ENCODE results near the gene KCTD13. TPM values are rescaled to one million over a fixed set of nuclear protein-coding genes. Genes with fewer than 3 reads are reported as not detected.

The KCTD13 gene, protein sequence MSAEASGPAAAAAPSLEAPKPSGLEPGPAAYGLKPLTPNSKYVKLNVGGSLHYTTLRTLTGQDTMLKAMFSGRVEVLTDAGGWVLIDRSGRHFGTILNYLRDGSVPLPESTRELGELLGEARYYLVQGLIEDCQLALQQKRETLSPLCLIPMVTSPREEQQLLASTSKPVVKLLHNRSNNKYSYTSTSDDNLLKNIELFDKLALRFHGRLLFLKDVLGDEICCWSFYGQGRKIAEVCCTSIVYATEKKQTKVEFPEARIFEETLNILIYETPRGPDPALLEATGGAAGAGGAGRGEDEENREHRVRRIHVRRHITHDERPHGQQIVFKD
- 10 to 100 TPM; 14.4 to 25.7 (median 18.8) TPM for total RNA-seq

DNA sequence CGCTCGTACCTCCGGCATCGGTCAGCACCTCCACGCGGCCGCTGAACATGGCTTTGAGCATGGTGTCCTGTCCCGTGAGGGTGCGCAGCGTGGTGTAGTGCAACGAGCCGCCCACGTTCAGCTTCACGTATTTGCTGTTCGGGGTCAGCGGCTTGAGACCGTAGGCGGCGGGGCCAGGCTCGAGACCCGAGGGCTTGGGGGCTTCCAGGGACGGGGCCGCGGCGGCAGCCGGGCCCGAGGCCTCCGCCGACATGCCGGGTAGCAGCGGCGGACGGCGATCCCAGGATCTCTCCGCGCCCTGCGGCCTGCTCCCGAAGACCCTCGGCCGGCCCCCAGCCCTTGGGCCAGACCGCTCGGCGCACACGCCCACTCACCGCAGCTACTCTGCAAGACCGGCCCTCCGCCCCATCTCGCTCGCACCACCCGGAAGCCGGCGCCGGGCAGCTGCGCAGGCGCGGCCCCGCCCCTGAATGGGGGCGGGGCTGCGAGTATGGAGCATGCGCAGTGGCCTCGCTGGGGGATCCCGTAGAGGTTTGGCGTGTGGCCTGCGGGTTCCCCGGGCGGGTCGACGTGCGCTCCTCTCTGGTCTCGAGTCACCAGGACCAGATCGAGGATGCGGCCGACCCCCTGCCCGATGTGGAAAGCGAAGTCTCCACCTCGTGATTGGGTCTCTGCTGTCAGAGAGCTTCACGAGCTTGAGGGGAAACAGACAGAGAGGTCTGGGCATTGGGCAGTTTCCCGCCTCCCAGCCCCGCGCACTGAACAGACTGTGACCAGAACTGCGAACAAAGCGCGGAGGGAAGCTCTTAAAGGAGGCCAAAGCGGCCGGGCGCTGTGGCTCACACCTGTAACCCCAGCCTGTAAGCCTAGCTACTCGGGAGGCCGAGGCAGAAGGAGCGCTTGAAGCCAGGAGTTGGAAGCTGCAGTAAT lies at the start of gene KCTD13:
Gene KCTD13, minus strand, starts transcription at position 446 of the 930 bp plus-strand sequence. Its CDS starts 193 bp downstream, at position 253.
- Histone ChIP-seq H3K36me3 (peaks cover 9 to 24% (median 21%) of the 10 kb centered on the region in 4 donors), H3K27me3 (no peaks in the 10 kb centered on the region), H3K27ac (replicated peaks in 1 of 4) (peak within 1 kb of the TSS; percentile 82 to 91 (median 88)), H3K4me1 (peaks cover 19 to 38% (median 27%) of the 10 kb centered on the region in 4 donors), H3K9me3 (no peaks in the 10 kb centered on the region), H3K4me3 (peak within 1 kb of the TSS; percentile 64 to 99 (median 90))
- TF ChIP-seq POLR2A (IDR thresholded peaks at IDR 0.05; ENCODE audit: low read depth) (peak; percentile 72), EP300 (IDR thresholded peaks at IDR 0.05) (no peak), POLR2AphosphoS5 (IDR thresholded peaks at IDR 0.05) (peak; percentile 85 to 96)
- TF ChIP-seq, protein P1, sequence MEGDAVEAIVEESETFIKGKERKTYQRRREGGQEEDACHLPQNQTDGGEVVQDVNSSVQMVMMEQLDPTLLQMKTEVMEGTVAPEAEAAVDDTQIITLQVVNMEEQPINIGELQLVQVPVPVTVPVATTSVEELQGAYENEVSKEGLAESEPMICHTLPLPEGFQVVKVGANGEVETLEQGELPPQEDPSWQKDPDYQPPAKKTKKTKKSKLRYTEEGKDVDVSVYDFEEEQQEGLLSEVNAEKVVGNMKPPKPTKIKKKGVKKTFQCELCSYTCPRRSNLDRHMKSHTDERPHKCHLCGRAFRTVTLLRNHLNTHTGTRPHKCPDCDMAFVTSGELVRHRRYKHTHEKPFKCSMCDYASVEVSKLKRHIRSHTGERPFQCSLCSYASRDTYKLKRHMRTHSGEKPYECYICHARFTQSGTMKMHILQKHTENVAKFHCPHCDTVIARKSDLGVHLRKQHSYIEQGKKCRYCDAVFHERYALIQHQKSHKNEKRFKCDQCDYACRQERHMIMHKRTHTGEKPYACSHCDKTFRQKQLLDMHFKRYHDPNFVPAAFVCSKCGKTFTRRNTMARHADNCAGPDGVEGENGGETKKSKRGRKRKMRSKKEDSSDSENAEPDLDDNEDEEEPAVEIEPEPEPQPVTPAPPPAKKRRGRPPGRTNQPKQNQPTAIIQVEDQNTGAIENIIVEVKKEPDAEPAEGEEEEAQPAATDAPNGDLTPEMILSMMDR (IDR thresholded peaks at IDR 0.05), result no peak
- peak; percentile 95 for DNase-seq (ENCODE audit: extremely low spot score)
- intact Hi-C loops (cut with DNase I), result loop anchor here (5.0 kb wide), 1 partner anchor 36 kb away; the partner anchor contains the start of gene TMEM219
- WGBS, result 0% methylated on average over 34 of the region's 89 CpGs

DNA sequence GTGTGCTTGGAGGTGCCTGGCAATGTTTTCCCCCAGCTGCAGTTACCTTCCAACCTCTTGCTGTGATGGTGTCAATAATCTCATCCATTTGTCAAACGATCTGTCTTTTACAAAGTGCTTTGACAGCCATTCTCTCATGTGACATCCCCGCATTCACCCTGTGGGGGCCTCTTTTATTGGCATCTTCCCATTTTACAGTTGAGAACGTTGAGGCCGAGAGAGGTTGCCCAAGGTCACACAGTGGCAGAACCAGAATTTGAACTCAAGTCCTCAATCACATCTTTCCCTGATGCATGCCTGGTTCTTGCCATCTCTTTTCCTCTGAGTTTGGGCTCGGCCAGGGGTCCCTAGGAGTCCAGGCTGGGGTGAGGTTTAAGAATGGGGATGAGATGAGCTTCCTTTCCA lies 49.1 kb upstream of the KCTD13 start:
- peaks cover 23 to 46% (median 39%) of the 10 kb centered on the region in 4 donors for H3K36me3 ChIP-seq
- H3K4me1 ChIP-seq, result peaks cover 43 to 53% (median 47%) of the 10 kb centered on the region in 4 donors
- 56% methylated on average over 5 of the region's 5 CpGs for WGBS
- no peaks in the 10 kb centered on the region for H3K27me3 ChIP-seq
- no peak for TF ChIP-seq POLR2A (IDR thresholded peaks at IDR 0.05; ENCODE audit: low read depth)
- no peak for TF ChIP-seq EP300 (IDR thresholded peaks at IDR 0.05)
- TF ChIP-seq POLR2AphosphoS5 (IDR thresholded peaks at IDR 0.05), result no peak
- TF ChIP-seq, protein P1 (IDR thresholded peaks at IDR 0.05), result no peak
- H3K9me3 ChIP-seq, result no peaks in the 10 kb centered on the region
- peak overlapping the region; percentile 50 to 93 (median 90) for H3K27ac ChIP-seq (replicated peaks in 1 of 4)
- DNase-seq (ENCODE audit: extremely low spot score), result no peak
- intact Hi-C loops (cut with DNase I), result no loop called here
- H3K4me3 ChIP-seq, result peak overlapping the region; percentile 64 to 98 (median 81)

DNA sequence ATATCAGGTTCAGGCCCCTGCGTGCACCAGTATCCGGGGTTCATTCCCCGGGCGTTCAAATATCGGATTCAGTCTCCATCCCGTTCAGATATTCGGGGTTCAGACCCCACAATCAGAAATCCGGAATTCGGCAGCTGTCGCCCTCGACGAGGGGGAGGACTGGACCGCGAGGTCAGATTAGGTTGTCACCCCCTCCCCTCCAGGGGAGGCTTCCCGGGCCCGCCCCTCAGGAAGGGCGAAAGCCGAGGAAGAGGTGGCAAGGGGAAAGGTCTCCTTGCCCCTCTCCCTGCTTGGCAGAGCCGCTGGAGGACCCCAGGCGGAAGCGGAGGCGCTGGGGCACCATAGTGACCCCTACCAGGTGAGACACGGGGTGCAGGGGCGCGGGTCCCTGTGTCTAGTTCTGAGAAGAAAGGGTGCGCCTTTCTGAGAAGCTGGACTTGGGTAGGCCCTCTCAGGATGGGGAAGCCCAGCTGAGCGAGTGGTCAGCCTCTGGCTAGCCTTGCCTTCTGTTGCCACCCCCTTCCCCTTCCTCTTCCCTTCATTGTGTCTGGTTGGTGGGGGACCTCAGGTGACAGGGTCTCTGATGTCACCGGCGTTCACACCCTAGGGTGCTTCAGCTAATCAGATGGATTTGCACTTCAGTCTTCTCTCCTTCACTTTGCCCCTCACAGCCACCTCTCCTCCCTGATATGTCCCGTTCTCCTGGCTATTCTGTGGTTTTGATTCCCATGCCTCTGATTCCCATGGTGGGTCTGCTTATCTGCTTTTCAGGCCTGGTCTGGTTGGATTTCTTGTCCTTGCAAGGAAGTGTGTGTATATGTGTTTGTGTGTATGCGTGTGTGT lies 48.5 kb upstream of the KCTD13 start:
- Histone ChIP-seq H3K4me3 (peak overlapping the region; percentile 64 to 98 (median 81)), H3K4me1 (peaks cover 43 to 53% (median 47%) of the 10 kb centered on the region in 4 donors), H3K27me3 (no peaks in the 10 kb centered on the region), H3K36me3 (peaks cover 22 to 45% (median 39%) of the 10 kb centered on the region in 4 donors), H3K9me3 (no peaks in the 10 kb centered on the region), H3K27ac (replicated peaks in 1 of 4) (peak overlapping the region; percentile 84 to 93 (median 90))
- intact Hi-C loops (cut with DNase I), result loop anchor here (1.0 kb wide), 1 partner anchor 22 kb away; the partner anchor contains the start of gene INO80E
- WGBS, result 9% methylated on average over 9 of the region's 31 CpGs
- TF ChIP-seq POLR2A (IDR thresholded peaks at IDR 0.05; ENCODE audit: low read depth) (no peak), POLR2AphosphoS5 (IDR thresholded peaks at IDR 0.05) (peak; percentile 63 to 71), EP300 (IDR thresholded peaks at IDR 0.05) (no peak)
- TF ChIP-seq, protein P1 (IDR thresholded peaks at IDR 0.05), result no peak
- no peak for DNase-seq (ENCODE audit: extremely low spot score)
